GM10266 (cell line): ENCODE measurements around the gene ZFC3H1.
"Not testable (repeated sequence)": the region's sequence is repeated elsewhere in the genome, so short reads cannot be mapped to it uniquely, and the experiment has no call there.

ENCODE experiments used
- DNase-seq: peaks from one replicate; pipeline ENCODE4 v3.0.0; 2012; ENCODE audit errors: extremely low spot score
- TF ChIP-seq, protein P1 (sequence below): IDR thresholded peaks from 2 replicates; pipeline ENCODE4 v1.5.1; 2012; ENCODE audit warnings: mild to moderate bottlenecking, low read depth; ENCODE audit not compliant: control insufficient read depth, insufficient read depth; ENCODE audit errors: missing control alignments

ZFC3H1 gene

DNA sequence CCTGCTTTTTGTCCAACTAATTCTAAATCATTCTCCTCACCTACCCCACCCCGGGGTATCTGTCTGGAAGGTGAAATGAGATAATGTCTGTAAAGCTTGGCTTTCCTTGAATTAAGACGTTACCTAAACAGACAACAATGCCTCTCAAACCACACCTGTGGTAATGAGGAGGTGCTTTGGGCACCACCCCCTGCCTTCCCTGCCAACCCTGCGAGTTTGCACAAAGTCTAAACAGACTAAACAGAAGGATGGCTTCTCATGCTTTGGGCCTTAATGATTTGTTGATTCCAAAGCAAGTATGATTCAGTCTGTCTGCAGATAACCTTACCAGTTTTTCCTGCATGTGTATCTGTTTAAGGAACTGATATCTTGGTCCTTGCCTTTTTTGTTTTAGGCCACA is 82.4 kb downstream of the ZFC3H1 start:
- TF ChIP-seq, protein P1, sequence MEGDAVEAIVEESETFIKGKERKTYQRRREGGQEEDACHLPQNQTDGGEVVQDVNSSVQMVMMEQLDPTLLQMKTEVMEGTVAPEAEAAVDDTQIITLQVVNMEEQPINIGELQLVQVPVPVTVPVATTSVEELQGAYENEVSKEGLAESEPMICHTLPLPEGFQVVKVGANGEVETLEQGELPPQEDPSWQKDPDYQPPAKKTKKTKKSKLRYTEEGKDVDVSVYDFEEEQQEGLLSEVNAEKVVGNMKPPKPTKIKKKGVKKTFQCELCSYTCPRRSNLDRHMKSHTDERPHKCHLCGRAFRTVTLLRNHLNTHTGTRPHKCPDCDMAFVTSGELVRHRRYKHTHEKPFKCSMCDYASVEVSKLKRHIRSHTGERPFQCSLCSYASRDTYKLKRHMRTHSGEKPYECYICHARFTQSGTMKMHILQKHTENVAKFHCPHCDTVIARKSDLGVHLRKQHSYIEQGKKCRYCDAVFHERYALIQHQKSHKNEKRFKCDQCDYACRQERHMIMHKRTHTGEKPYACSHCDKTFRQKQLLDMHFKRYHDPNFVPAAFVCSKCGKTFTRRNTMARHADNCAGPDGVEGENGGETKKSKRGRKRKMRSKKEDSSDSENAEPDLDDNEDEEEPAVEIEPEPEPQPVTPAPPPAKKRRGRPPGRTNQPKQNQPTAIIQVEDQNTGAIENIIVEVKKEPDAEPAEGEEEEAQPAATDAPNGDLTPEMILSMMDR, result no peak
- no peak for DNase-seq

GRCh38 chr12:71578694-71579258 is 84.9 kb downstream of the ZFC3H1 start:
- TF ChIP-seq, protein P1, result no peak
- no peak for DNase-seq

GRCh38 chr12:71576496-71576895 is 87.2 kb downstream of the ZFC3H1 start:
- DNase-seq, result no peak
- TF ChIP-seq, protein P1, result no peak

DNA sequence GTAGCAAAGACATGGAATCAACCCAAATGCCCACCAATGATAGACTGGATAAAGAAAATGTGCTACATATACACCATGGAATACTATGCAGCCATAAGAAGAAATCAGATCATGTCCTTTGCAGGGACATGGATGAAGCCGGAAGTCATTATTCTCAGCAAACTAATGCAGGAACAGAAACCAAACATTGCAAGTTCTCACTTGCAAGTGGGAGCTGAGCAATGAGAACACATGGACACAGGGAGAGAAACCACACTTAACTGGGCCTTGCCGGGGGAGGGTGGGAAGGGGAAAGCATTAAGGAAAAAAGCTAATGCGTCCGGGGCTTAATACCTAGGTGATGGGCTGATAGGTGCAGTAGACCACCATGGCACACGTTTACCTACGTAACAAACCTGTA is 93.8 kb downstream of the ZFC3H1 start:
- DNase-seq, result not testable (repeated sequence)

DNA sequence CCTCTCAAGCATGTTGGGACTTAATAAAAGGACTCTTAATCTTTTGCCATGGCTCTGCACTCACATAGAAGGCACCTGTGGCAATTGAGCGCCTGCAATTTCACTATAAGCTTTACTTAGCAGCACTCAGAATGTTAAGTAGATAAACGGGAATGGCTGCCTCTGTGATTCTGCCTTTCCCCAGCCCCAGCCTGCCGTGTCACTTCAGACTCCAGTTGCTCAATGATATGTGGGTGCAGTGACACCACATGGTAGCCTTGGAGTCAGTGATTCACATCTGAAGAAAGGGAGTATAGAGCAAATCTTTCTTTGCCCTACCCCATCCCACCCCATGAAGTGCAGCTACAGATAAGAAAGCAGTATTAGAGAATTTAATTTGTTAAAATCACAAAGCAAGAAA is 96.1 kb downstream of the ZFC3H1 start:
- TF ChIP-seq, protein P1, result no peak
- DNase-seq, result no peak

DNA sequence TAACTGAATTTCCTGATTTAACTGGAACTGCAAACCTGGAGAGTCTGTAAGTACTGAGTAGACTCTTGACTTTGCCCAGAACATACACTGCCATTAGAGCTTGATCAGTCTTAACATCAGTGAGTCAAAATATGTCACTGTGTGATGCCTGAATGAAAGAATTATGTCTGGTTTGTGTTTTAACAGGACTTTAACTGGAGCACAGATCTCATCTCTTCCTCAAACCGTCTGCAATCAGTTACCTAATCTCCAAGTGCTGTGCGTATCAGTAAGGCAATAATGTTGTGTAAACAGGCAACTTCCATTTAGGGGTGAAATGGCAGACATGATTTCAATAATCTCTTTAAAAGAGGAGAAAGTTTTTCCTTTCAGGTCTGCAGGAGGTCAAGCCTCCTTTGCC is 97.0 kb downstream of the ZFC3H1 start:
- TF ChIP-seq, protein P1, result no peak
- no peak for DNase-seq

- TF ChIP-seq, protein P1, result no peak
- DNase-seq, result no peak
These were observed 98.1 kb downstream of the ZFC3H1 start for GRCh38 chr12:71565535-71565934.
